ENCODE measurements around the gene EHMT1.
A peak's percentile ranks its signal among the peaks of the same experiment; 100 is the strongest.

DNA sequence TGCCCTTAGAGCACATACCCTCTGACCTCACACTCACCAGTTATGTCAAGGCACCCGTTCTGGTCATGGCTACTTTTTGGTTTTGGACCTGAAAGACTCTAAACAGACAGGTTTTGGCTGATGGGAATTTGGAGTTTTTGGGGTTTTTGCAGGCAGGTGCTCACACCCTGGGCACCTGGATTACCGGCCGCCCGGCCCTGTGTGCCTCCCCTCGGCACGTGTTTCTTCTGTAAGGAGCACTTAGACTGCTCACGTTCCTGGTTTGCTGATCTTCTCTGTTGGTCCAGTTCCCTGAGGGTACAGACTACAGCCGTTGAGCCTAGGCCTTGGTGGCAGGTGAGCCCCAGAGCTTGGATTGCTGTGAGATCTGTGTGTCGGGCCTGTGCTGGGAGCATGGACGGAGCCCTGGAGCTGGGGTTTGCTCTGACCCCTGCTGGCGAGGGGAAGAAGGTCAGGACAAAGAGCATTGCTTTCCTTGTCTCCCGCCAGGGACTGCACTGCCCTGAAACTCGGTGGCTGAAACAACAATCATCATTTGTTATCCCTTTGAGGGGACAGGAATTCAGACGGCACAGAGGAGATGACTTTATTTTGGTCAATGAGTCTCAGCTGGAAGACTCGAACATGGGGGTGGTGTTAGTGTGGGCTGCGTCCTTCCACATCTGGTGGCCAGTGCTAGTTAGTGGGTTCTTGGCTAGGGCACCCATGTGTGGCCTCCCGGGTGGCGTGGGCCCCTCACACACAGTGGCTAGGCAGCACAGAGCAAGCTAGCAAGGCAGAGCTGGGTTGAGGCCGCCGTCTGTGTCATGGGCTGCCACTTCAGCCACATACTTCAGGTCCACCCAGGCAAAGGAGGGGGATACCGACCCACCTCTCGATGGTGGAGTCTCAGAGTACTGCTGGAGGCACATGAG is 76.4 kb downstream of the EHMT1 start:
- TF ChIP-seq, protein P1, sequence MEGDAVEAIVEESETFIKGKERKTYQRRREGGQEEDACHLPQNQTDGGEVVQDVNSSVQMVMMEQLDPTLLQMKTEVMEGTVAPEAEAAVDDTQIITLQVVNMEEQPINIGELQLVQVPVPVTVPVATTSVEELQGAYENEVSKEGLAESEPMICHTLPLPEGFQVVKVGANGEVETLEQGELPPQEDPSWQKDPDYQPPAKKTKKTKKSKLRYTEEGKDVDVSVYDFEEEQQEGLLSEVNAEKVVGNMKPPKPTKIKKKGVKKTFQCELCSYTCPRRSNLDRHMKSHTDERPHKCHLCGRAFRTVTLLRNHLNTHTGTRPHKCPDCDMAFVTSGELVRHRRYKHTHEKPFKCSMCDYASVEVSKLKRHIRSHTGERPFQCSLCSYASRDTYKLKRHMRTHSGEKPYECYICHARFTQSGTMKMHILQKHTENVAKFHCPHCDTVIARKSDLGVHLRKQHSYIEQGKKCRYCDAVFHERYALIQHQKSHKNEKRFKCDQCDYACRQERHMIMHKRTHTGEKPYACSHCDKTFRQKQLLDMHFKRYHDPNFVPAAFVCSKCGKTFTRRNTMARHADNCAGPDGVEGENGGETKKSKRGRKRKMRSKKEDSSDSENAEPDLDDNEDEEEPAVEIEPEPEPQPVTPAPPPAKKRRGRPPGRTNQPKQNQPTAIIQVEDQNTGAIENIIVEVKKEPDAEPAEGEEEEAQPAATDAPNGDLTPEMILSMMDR (conservative IDR thresholded peaks at IDR 0.05; ENCODE audit: low read length): peak; percentile 74
- TF ChIP-seq EZH2phosphoT487 (IDR thresholded peaks at IDR 0.05; ENCODE audit: borderline replicate concordance): no peak

Measured in Loucy (cell line).